ENCODE results near the gene FFAR1. TPM values are rescaled to one million over a fixed set of nuclear protein-coding genes. Genes with fewer than 3 reads are reported as not detected.

The FFAR1 gene
- total and polyA plus RNA-seq, 2 of the 8 experiments (the other 6 are each of a cell fraction or from before 2014, with no cell fraction given) = not detected

DNA sequence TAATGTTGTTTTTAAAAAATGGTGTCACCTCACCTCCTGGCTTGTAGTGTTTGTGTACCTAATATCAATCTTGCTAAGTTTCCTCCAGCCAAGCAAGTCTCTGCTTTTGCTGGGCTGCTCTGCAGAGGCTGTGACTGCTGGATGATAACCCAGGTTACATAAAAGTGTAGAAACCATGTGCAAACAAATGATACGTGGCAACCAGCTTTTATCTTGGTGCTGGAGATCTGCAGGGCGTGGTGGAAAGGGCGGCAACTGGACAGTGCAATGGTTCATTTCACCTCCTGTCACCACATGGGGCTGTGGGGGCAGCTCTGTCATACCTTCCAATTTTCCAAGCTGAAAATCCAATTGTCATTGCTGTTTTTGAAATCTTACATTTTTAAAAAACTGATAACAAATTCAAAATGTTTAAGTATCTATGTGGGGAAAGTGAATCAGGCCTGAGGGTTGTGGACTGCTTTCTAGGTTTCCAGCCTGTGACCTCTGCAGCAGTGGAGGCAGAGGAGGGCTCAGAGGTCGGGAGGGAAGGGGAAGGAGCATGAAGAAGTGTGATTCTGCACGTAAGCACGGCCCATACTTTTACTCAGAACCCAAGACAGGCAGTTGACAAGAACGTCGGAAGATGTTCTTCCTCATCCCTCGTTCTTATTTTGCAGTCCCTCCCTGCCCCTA is 32.9 kb downstream of the FFAR1 start (continued):
- TF ChIP-seq NRF1 (IDR thresholded peaks at IDR 0.05; ENCODE audit: low read depth, low read length) = no peak
- TF ChIP-seq PHF8 (conservative IDR thresholded peaks at IDR 0.05; ENCODE audit: low read depth, low read length) = no peak
- no peak for TF ChIP-seq SP1 (IDR thresholded peaks at IDR 0.05; ENCODE audit: low read depth, low read length)
